Measurements from ENCODE around the gene HOOK2. TPM values are rescaled to one million over a fixed set of nuclear protein-coding genes. Genes with fewer than 3 reads are reported as not detected.

The HOOK2 gene
- total and polyA plus RNA-seq, 2 of the 8 experiments (the other 6 are each of a cell fraction or from before 2014, with no cell fraction given): 23.8 to 63.2 TPM

- TF ChIP-seq ATF2 (IDR thresholded peaks at IDR 0.05; ENCODE audit: low read length) (no peak), NANOG (IDR thresholded peaks at IDR 0.05; ENCODE audit: insufficient read depth, low read depth, low read length, poor library complexity, severe bottlenecking) (no peak), RBBP5 (IDR thresholded peaks at IDR 0.05; ENCODE audit: borderline replicate concordance, low read depth, low read length) (no peak; the same call in 1 of the 2 replicates)
These were observed 17.6 kb downstream of the HOOK2 start (continued) for GRCh38 chr19:12757544-12758274.
